CD4-positive, alpha-beta T cell (primary cell): Measurements from ENCODE around the gene MAN2B2. TPM values are rescaled to one million over a fixed set of nuclear protein-coding genes. Genes with fewer than 3 reads are reported as not detected.

Experiments
- ATAC-seq: fragments of 200-7000 bp; cut with Tn5 transposase; one replicate; pipeline ENCODE4 v1.10.0; 2022; ENCODE audit warnings: mild to moderate bottlenecking; ENCODE audit not compliant: poor library complexity
- CTCF ChIA-PET: fragments of 350-600 bp; sonication (Branson Sonifier 250); formaldehyde crosslinking; loops from one replicate; lab custom pipeline; 2021; ENCODE audit warnings: antibody characterized with exemption, inconsistent platforms; lab: Charles Lee
- POLR2A ChIA-PET: fragments of 350-600 bp; sonication (Branson Sonifier 250); formaldehyde crosslinking; loops from one replicate; lab custom pipeline; 2021; ENCODE audit warnings: antibody characterized with exemption, inconsistent platforms; lab: Charles Lee
- DNase-seq, 14 experiments: peaks; one replicate each; pipeline ENCODE4 v3.0.0-alpha.2; 2013 to 2020; ENCODE audit warnings: mixed read lengths in 2 of 14
- H3K27ac ChIP-seq, 2 donors: one replicate each; pipeline versions ENCODE4 v1.5.1 to v1.7.0; 2013; ENCODE audit warnings: low read length in 2 of 2, low read depth in 1 of 2, mild to moderate bottlenecking in 1 of 2
- H3K27me3 ChIP-seq, 2 experiments: 1 replicate in 1 of 2; 2 replicates in 1 of 2; pipeline versions ENCODE4 v1.6.1 to v1.7.0; 2013; ENCODE audit warnings: low read length in 2 of 2, control low read depth in 1 of 2, mild to moderate bottlenecking in 1 of 2, moderate library complexity in 1 of 2; ENCODE audit not compliant: insufficient read depth in 2 of 2, control insufficient read depth in 1 of 2
- H3K36me3 ChIP-seq: one replicate; pipeline ENCODE4 v1.6.1; 2013; ENCODE audit warnings: low read length, control low read depth; ENCODE audit not compliant: insufficient read depth
- H3K4me1 ChIP-seq: one replicate; pipeline ENCODE4 v1.6.1; 2013; ENCODE audit warnings: low read length, control low read depth; ENCODE audit not compliant: insufficient read depth
- H3K4me3 ChIP-seq: one replicate; pipeline ENCODE4 v1.5.1; 2013; ENCODE audit warnings: mild to moderate bottlenecking, low read length, moderate library complexity
- H3K9me3 ChIP-seq, 2 experiments: 1 replicate in 1 of 2; 2 replicates in 1 of 2; pipeline versions ENCODE4 v1.6.1 to v1.7.0; 2013; ENCODE audit warnings: low read length in 2 of 2, mild to moderate bottlenecking in 2 of 2, control low read depth in 1 of 2, moderate library complexity in 1 of 2; ENCODE audit not compliant: control insufficient read depth in 1 of 2, insufficient read depth in 1 of 2
- H3K27ac Mint-ChIP-seq: one replicate; pipeline ENCODE4 v1.8.0; 2020; ENCODE audit warnings: mixed read lengths
- H3K27me3 Mint-ChIP-seq: one replicate; pipeline ENCODE4 v1.8.0; 2021; ENCODE audit warnings: mixed read lengths
- H3K36me3 Mint-ChIP-seq: one replicate; pipeline ENCODE4 v1.8.0; 2021; ENCODE audit warnings: low read depth, mixed read lengths
- H3K4me1 Mint-ChIP-seq: one replicate; pipeline ENCODE4 v1.8.0; 2021; ENCODE audit warnings: low read depth, mixed read lengths
- H3K4me3 Mint-ChIP-seq: one replicate; pipeline ENCODE4 v1.8.0; 2020; ENCODE audit warnings: mild to moderate bottlenecking, mixed read lengths
- H3K9me3 Mint-ChIP-seq: one replicate; pipeline ENCODE4 v1.8.0; 2020; ENCODE audit warnings: mixed read lengths
- CTCF ChIP-seq: fragments of 200-600 bp; IDR thresholded peaks from one replicate; pipeline ENCODE4 v1.8.0; 2022; ENCODE audit warnings: antibody characterized with exemption, mild to moderate bottlenecking
- intact Hi-C, 2 experiments: fragments of 100-400 bp; cut with DNase I in 1 of 2; cut with micrococcal nuclease in 1 of 2; formaldehyde crosslinking; loops; one replicate each; pipeline versions ENCODE4 v1.15.1 to v1.9.0; 2023 to 2025; cut with DNase I, micrococcal nuclease
- total RNA-seq, 174 experiments: library from RNA in 2 of 174; stranded (reverse) in 2 of 174; gene quantifications; one replicate each; pipeline ENCODE4 v1.2.3 and lab custom pipeline; 2021 to 2026

Gene MAN2B2
- total RNA-seq, 2 experiments from 2014 or later: 25.9 to 28.5 TPM

GRCh38 chr4:6641164-6641970, 66.4 kb downstream of the MAN2B2 start:
- peak overlapping the region; percentile 77 for H3K4me3 ChIP-seq
- H3K9me3 ChIP-seq: no peaks in the 10 kb centered on the region
- peaks cover 44% of the 10 kb centered on the region for H3K36me3 Mint-ChIP-seq
- no peaks in the 10 kb centered on the region for H3K27me3 Mint-ChIP-seq
- ChIA-PET POLR2A (interaction anchor here (0.7 to 7.0 kb wide), 29 partner anchors 10 to 1795 kb away, joined by 3 to 169 read pairs (median 9); partner anchors contain the start of genes BLOC1S4, GRPEL1, KIAA0232 and MAN2B2), CTCF (interaction anchor here (1.1 to 4.0 kb wide), 4 partner anchors 23 to 402 kb away, joined by 5 to 21 read pairs (median 11); partner anchors contain the start of gene TADA2B)
- intact Hi-C loops: loop anchor here (2.0 to 10.0 kb wide), 8 partner anchors 64 to 431 kb away; partner anchors contain the start of genes MAN2B2 (in 2 of the 2), GRPEL1 (in 1 of the 2), KIAA0232 (in 1 of the 2) and MRFAP1L1 (in 1 of the 2)
- ATAC-seq: peak; percentile 30
- no peaks in the 10 kb centered on the region for H3K27me3 ChIP-seq
- H3K27ac Mint-ChIP-seq: peak overlapping the region; percentile 99
- peak overlapping the region; percentile 100 for H3K4me3 Mint-ChIP-seq
- DNase-seq: peak; percentile 35 to 78 (median 49)
- peaks cover 38% of the 10 kb centered on the region for H3K4me1 ChIP-seq
- no peaks in the 10 kb centered on the region for H3K9me3 Mint-ChIP-seq
- peaks cover 45% of the 10 kb centered on the region for H3K4me1 Mint-ChIP-seq
- H3K27ac ChIP-seq: peak overlapping the region; percentile 93 to 98
- no peak for TF ChIP-seq CTCF
- peaks cover 22% of the 10 kb centered on the region for H3K36me3 ChIP-seq

DNA sequence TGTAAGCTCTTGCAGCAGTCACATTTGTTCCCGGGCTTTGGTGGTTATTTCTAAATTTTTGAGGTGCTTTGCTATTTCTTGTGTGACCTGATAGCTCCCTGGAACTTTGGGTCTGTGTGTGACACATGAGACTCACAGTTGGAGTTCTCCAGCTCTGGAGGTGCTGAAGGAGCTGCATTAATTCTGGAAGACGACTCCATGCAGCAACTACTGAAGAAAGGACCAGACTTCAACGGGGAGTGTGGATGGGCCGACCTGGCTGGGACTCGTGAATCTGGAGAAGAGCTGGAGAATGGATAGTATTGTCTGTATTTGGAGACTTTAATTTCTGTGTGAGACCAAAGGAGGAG, 67.0 kb downstream of the MAN2B2 start:
- Histone ChIP-seq H3K36me3 (peaks cover 22% of the 10 kb centered on the region), H3K27ac (peak overlapping the region; percentile 93 to 98), H3K9me3 (no peaks in the 10 kb centered on the region), H3K4me1 (peaks cover 38% of the 10 kb centered on the region), H3K27me3 (no peaks in the 10 kb centered on the region), H3K4me3 (peak overlapping the region; percentile 77)
- H3K4me1 Mint-ChIP-seq: peaks cover 45% of the 10 kb centered on the region
- CTCF ChIA-PET: interaction anchor here (1.0 to 4.0 kb wide), 3 partner anchors 22 to 33 kb away, joined by 3 to 21 read pairs (median 12); a partner anchor contains a TSS
- no peaks in the 10 kb centered on the region for H3K9me3 Mint-ChIP-seq
- ATAC-seq (no peak), DNase-seq (no peak)
- intact Hi-C loops: loop anchor here (2.0 to 10.0 kb wide), 9 partner anchors 29 to 430 kb away; partner anchors contain the start of genes MAN2B2 (in 2 of the 2), GRPEL1 (in 1 of the 2), KIAA0232 (in 1 of the 2) and MRFAP1L1 (in 1 of the 2)
- H3K36me3 Mint-ChIP-seq: peaks cover 44% of the 10 kb centered on the region
- peak overlapping the region; percentile 99 for H3K27ac Mint-ChIP-seq
- POLR2A ChIA-PET: interaction anchor here (0.8 to 7.0 kb wide), 11 partner anchors 16 to 426 kb away, joined by 3 to 169 read pairs (median 25); partner anchors contain the start of genes BLOC1S4, GRPEL1, MRFAP1L1 and TBC1D14
- TF ChIP-seq CTCF: no peak
- peak overlapping the region; percentile 100 for H3K4me3 Mint-ChIP-seq
- no peaks in the 10 kb centered on the region for H3K27me3 Mint-ChIP-seq

GRCh38 chr4:6643141-6643847, 68.3 kb downstream of the MAN2B2 start:
- ATAC-seq: no peak
- Histone ChIP-seq H3K27me3 (no peaks in the 10 kb centered on the region), H3K4me1 (peaks cover 38% of the 10 kb centered on the region), H3K4me3 (no peak overlapping the region), H3K9me3 (no peaks in the 10 kb centered on the region), H3K36me3 (peaks cover 22% of the 10 kb centered on the region), H3K27ac (no peak overlapping the region)
- Mint-ChIP-seq H3K27me3 (no peaks in the 10 kb centered on the region), H3K4me1 (peaks cover 44% of the 10 kb centered on the region), H3K27ac (peak overlapping the region; percentile 99), H3K4me3 (peak overlapping the region; percentile 100), H3K9me3 (no peaks in the 10 kb centered on the region), H3K36me3 (peaks cover 44% of the 10 kb centered on the region)
- DNase-seq: no peak
- intact Hi-C loops: loop anchor here (2.0 to 10.0 kb wide), 6 partner anchors 28 to 429 kb away; partner anchors contain the start of genes MAN2B2 (in 2 of the 2), KIAA0232 (in 1 of the 2) and WFS1 (in 1 of the 2)
- POLR2A ChIA-PET: interaction anchor here (0.6 to 7.0 kb wide), 7 partner anchors 9 to 424 kb away, joined by 3 to 169 read pairs (median 56); partner anchors contain the start of genes BLOC1S4 and MRFAP1L1
- CTCF ChIA-PET: interaction anchor here (0.9 to 4.0 kb wide), 2 partner anchors 21 to 31 kb away, joined by 4 to 21 read pairs; no protein-coding TSS in a partner anchor
- TF ChIP-seq CTCF: no peak
